Mesothelial cell of epicardium (in vitro differentiated cells): ENCODE data around the gene PROKR1. TPM values are rescaled to one million over a fixed set of nuclear protein-coding genes. Genes with fewer than 3 reads are reported as not detected.

Experiments
- DNase-seq, 2 experiments: peaks; one replicate each; pipeline ENCODE4 v3.0.0; 2021; ENCODE audit warnings: low spot score in 2 of 2; ENCODE audit not compliant: unreplicated experiment in 2 of 2
- H3K27ac Mint-ChIP-seq: 2 replicates; pipeline ENCODE4 v1.8.0; 2021; ENCODE audit warnings: mixed read lengths
- H3K27me3 Mint-ChIP-seq: 2 replicates; pipeline ENCODE4 v1.8.0; 2021; ENCODE audit warnings: low read depth, mixed read lengths
- H3K36me3 Mint-ChIP-seq: 2 replicates; pipeline ENCODE4 v1.8.0; 2021; ENCODE audit warnings: mixed read lengths
- H3K4me1 Mint-ChIP-seq: 2 replicates; pipeline ENCODE4 v1.8.0; 2021; ENCODE audit warnings: mixed read lengths
- H3K4me3 Mint-ChIP-seq: 2 replicates; pipeline ENCODE4 v1.8.0; 2021; ENCODE audit warnings: mild to moderate bottlenecking, moderate library complexity, mixed read lengths
- H3K9me3 Mint-ChIP-seq: 2 replicates; pipeline ENCODE4 v1.8.0; 2021; ENCODE audit warnings: mixed read lengths
- total RNA-seq: library from RNA; stranded (reverse); gene quantifications from 3 replicates; pipeline ENCODE4 v1.2.1, GENCODE V29; 2021
- TF ChIP-seq, protein P1 (sequence below): fragments of 200-600 bp; sonication (generic); IDR thresholded peaks from one replicate; pipeline ENCODE4 v1.5.0; 2021; ENCODE audit warnings: antibody characterized with exemption; ENCODE audit not compliant: unreplicated experiment

PROKR1 gene
- total RNA-seq, 1 donor from 2014 or later, result 0.09 TPM

DNA sequence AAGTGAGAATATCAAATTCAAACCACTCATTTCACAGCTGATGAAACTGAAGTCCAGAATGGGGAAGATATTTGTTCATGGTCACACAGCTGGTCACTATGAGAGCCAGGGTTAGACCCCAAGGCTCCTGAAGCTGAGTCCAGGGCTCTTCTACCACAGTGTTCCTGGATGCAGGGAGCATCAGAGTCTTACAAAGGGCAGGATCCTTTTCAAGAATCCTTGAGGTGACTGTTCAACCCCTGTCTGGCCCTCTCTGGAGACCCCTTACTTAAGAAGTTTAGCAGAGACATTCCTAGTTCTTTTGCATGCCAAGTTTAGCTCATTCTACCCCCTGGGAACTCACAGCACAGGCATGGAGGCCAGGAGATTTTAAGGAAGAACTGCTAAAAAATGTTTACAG lies 15.7 kb downstream of the PROKR1 start:
- Mint-ChIP-seq H3K4me1 (no peaks in the 10 kb centered on the region), H3K9me3 (no peaks in the 10 kb centered on the region), H3K27me3 (peaks cover 55% of the 10 kb centered on the region), H3K36me3 (no peaks in the 10 kb centered on the region), H3K4me3 (no peak overlapping the region), H3K27ac (no peak overlapping the region)
- TF ChIP-seq, protein P1, sequence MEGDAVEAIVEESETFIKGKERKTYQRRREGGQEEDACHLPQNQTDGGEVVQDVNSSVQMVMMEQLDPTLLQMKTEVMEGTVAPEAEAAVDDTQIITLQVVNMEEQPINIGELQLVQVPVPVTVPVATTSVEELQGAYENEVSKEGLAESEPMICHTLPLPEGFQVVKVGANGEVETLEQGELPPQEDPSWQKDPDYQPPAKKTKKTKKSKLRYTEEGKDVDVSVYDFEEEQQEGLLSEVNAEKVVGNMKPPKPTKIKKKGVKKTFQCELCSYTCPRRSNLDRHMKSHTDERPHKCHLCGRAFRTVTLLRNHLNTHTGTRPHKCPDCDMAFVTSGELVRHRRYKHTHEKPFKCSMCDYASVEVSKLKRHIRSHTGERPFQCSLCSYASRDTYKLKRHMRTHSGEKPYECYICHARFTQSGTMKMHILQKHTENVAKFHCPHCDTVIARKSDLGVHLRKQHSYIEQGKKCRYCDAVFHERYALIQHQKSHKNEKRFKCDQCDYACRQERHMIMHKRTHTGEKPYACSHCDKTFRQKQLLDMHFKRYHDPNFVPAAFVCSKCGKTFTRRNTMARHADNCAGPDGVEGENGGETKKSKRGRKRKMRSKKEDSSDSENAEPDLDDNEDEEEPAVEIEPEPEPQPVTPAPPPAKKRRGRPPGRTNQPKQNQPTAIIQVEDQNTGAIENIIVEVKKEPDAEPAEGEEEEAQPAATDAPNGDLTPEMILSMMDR, result no peak
- no peak for DNase-seq

DNA sequence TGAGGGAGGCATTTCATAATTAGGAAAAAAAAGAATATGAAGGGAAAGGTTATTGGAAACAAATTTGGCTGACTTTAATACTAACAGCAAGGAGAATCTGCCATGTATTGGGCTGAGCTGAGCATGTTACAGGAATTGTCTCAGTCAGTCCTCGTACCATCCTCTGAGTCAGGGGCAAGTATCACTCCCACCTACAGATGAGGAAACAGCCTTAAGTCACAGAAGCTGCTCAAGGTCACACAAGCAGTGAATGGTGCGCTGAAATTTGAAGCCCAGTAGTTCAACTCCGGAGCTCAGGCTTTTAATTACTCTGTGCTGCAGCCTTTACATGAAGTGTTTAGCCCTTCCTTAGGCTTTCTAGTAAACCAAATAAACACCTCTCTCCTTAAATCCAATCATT lies 17.3 kb downstream of the PROKR1 start:
- H3K4me3 Mint-ChIP-seq, result no peak overlapping the region
- H3K4me1 Mint-ChIP-seq, result no peaks in the 10 kb centered on the region
- no peaks in the 10 kb centered on the region for H3K9me3 Mint-ChIP-seq
- H3K36me3 Mint-ChIP-seq, result no peaks in the 10 kb centered on the region
- H3K27ac Mint-ChIP-seq, result no peak overlapping the region
- TF ChIP-seq, protein P1, result no peak
- H3K27me3 Mint-ChIP-seq, result peaks cover 50% of the 10 kb centered on the region
- no peak for DNase-seq

DNA sequence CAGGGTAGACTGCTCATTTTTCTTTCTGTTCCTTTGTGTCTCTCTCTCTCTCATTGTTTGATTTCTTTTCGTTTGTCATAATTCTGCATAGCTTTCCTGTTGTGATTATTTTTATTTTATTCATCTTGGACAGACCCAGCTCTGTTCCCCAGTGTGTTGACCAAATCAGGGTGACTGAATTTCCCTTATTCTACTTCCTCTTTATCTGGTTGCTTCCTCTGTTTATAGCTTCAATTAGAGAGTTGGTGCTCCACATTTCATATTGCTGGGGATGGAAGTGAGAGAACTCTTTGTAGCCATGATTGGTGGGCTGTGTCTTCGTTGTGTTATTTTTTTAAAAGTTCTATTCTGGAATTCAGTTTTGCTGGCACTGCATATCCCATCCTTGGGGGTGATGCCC lies 19.1 kb downstream of the PROKR1 start:
- no peaks in the 10 kb centered on the region for H3K4me1 Mint-ChIP-seq
- no peak overlapping the region for H3K27ac Mint-ChIP-seq
- H3K9me3 Mint-ChIP-seq, result peaks cover 7% of the 10 kb centered on the region
- no peaks in the 10 kb centered on the region for H3K36me3 Mint-ChIP-seq
- peaks cover 35% of the 10 kb centered on the region for H3K27me3 Mint-ChIP-seq
- DNase-seq, result no peak
- TF ChIP-seq, protein P1, result no peak
- H3K4me3 Mint-ChIP-seq, result no peak overlapping the region

DNA sequence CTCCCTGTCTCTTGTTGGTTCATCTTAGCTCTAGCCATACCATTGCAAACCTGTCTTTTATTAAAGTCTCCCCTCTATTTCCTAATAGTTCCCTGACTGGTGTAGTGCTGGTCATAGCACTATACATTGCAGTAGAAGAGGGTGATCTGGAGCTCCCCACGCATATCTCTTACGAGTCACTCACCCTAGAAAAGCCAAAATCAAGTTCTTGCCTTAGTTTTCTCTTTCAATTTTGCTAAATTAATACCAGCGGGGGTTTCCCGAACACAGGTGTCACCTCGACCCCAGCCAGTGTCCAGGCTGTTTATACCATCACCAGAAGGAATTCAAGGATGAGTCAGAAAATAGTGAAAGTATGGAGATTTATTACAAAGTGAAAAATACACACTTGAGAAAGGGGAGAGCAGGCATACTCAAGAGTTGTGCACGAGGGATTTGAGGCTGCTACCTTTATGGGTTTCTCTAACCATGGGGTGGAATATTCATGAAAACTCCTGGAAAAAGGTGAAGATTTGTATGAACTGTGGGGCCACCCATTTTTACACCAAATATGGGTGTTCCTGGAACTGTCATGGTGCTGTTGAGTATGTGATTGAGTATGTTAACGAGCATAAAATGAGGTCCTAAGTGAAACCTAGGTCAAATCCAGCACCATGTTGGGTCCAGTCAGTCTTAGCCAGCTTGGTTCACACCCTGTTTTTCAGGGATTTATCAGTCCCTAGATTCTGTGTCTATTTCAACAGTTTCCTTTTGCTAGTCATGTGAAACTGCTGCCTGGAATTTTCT lies 20.2 kb downstream of the PROKR1 start:
- Mint-ChIP-seq H3K9me3 (peaks cover 10% of the 10 kb centered on the region), H3K4me1 (no peaks in the 10 kb centered on the region), H3K4me3 (no peak overlapping the region), H3K27ac (no peak overlapping the region), H3K36me3 (no peaks in the 10 kb centered on the region), H3K27me3 (peaks cover 28% of the 10 kb centered on the region)
- TF ChIP-seq, protein P1, result no peak
- DNase-seq, result no peak

DNA sequence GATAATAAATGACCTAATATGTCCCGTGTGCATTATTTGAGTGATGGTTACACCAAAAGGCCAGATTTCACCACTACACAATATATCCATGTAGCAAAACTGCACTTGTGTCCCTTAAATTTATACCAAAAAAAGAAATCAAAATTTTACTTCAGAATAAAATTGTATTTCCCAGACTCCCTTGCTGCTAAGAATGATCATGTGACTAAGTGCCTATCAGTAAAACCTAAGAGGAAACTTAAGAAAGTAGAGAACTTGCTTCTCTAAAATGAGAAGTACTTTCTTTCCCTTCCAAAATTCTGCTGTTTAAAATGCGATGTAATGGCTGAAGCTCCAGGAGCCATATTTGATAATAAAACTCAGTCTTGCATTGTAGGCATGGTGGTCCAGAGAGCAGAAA lies 24.0 kb downstream of the PROKR1 start:
- DNase-seq, result no peak
- Mint-ChIP-seq H3K36me3 (no peaks in the 10 kb centered on the region), H3K4me1 (no peaks in the 10 kb centered on the region), H3K4me3 (no peak overlapping the region), H3K27me3 (peaks cover 38% of the 10 kb centered on the region), H3K27ac (no peak overlapping the region), H3K9me3 (peaks cover 10% of the 10 kb centered on the region)
- TF ChIP-seq, protein P1, result no peak
